Measurements from ENCODE around the gene LHX1. TPM values are rescaled to one million over a fixed set of nuclear protein-coding genes. Genes with fewer than 3 reads are reported as not detected.

Gene LHX1
- total and polyA plus RNA-seq, 2 donors (not counting 1 experiment from before 2014, with no cell fraction given) = not detected

DNA sequence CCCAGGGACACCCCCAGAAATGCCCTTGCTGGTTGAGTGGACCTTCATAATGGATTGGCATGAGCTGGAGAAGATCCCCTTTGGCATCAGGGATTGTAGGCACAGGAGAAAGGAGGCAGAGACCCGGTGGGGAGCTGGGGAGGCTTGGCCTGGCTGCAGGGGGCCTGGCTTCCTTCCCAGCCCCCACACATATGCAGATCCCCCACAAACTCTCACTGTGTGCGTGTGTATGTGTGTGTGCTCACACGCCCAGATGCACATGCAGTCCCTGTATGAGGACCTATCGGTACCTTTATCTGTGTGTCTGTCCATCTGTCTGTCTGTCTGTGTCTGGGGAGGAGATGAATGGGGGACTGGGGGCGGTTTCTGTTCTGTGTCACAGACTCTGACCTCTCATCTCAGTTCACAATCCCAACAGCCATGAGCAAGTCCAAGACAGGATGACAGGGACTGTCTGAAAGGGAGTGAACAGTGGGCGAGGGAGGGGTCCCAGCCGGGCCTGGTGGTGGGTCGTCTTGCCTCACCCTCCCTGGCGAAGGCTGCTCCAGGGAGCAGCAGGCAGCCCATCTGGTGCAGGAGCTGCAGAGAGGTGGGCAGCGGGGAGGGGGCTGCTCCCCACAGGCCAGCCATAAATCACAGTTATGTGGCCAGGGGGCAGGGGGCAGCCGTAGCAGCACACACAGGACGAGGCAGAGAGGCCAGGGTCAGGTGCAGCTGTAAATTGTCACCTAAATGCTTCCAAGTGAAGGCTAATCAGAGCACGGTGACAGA lies 46.7 kb upstream of the LHX1 start:
- TF ChIP-seq EZH2 (IDR thresholded peaks at IDR 0.05; ENCODE audit: low read length, missing control alignments) = no peak
- TF ChIP-seq CTCF (conservative IDR thresholded peaks at IDR 0.05 in 1 of 2, IDR thresholded peaks at IDR 0.05 in 1 of 2; ENCODE audit: low read depth in 1 of 2, low read length in 2 of 2) = no peak
- DNase-seq (ENCODE audit: low read depth in 2 of 2) = no peak
- H3K4me3 ChIP-seq (replicated peaks in 1 of 4; ENCODE audit: control extremely low read depth in 1 of 4, insufficient read depth in 1 of 4, low read depth in 3 of 4, low read length in 4 of 4) = no peak overlapping the region

DNA sequence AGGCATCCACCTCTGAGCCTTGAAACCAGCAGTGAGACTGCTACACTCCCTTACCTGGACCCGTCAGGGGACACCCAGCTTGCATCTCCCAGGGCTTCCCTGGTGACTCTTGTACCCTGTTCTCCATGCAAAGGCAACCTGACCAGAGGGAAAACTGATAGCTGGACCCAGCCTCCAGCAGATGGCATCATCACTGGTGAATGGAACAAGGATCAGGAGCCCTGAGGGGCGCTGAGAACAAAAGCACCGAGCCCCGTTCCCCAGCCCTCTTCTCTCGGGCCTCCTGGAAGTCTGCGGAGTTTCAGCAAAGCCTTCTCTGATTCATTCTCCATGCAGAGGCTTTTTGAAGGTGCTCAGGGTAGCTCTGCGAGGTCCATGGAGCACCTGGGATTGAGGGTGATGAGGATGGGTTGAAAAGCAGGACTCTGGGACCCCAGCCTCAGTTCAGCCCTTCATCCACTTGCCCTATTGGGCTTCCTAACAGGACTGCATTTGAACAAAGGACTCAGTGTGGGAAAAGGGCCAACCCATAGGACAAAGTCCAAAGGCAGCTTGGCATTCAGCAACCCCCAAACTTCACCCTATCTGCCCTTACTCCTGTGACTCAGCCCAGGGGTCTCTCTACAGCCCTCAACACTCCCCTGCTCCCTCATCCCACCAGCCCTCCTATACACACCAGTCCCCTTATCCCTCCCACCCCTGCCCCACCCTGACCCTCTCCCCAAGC lies 45.0 kb upstream of the LHX1 start:
- Histone ChIP-seq H3K27me3 (ENCODE audit: control insufficient read depth, insufficient read depth, low read length) (peaks cover 15% of the 10 kb centered on the region), H2AFZ (ENCODE audit: low read length) (no peak overlapping the region), H3K9me3 (ENCODE audit: control insufficient read depth, insufficient read depth, low read depth, low read length) (no peaks in the 10 kb centered on the region), H3K9ac (ENCODE audit: insufficient read depth, low read length) (no peak overlapping the region), H3K27ac (ENCODE audit: insufficient read depth, low read length) (no peak overlapping the region), H3K4me1 (ENCODE audit: control insufficient read depth, extremely low read depth, insufficient read depth, low read length) (no peaks in the 10 kb centered on the region), H3K4me2 (ENCODE audit: extremely low read depth, insufficient read depth, low read length) (no peak overlapping the region), H3K36me3 (ENCODE audit: control insufficient read depth, insufficient read depth, low read length) (no peaks in the 10 kb centered on the region), H3K79me2 (ENCODE audit: control insufficient read depth, insufficient read depth, low read length) (no peaks in the 10 kb centered on the region), H3K4me3 (replicated peaks in 1 of 4; ENCODE audit: control extremely low read depth in 1 of 4, insufficient read depth in 1 of 4, low read depth in 3 of 4, low read length in 4 of 4) (no peak overlapping the region), H4K20me1 (ENCODE audit: control insufficient read depth, extremely low read depth, insufficient read depth, low read length) (no peaks in the 10 kb centered on the region)
- no peak for TF ChIP-seq CTCF (conservative IDR thresholded peaks at IDR 0.05 in 1 of 2, IDR thresholded peaks at IDR 0.05 in 1 of 2; ENCODE audit: low read depth in 1 of 2, low read length in 2 of 2)
- TF ChIP-seq EZH2 (IDR thresholded peaks at IDR 0.05; ENCODE audit: low read length, missing control alignments) = no peak
- DNase-seq (ENCODE audit: low read depth in 2 of 2) = no peak

More for the DNA sequence above, 46.7 kb upstream of the LHX1 start:
- Histone ChIP-seq H2AFZ (ENCODE audit: low read length) (no peak overlapping the region), H3K27ac (ENCODE audit: insufficient read depth, low read length) (no peak overlapping the region), H3K4me1 (ENCODE audit: control insufficient read depth, extremely low read depth, insufficient read depth, low read length) (no peaks in the 10 kb centered on the region), H3K4me2 (ENCODE audit: extremely low read depth, insufficient read depth, low read length) (no peak overlapping the region), H3K79me2 (ENCODE audit: control insufficient read depth, insufficient read depth, low read length) (no peaks in the 10 kb centered on the region), H3K36me3 (ENCODE audit: control insufficient read depth, insufficient read depth, low read length) (no peaks in the 10 kb centered on the region), H3K27me3 (ENCODE audit: control insufficient read depth, insufficient read depth, low read length) (peaks cover 19% of the 10 kb centered on the region), H4K20me1 (ENCODE audit: control insufficient read depth, extremely low read depth, insufficient read depth, low read length) (no peaks in the 10 kb centered on the region), H3K9ac (ENCODE audit: insufficient read depth, low read length) (no peak overlapping the region), H3K9me3 (ENCODE audit: control insufficient read depth, insufficient read depth, low read depth, low read length) (no peaks in the 10 kb centered on the region)

DNA sequence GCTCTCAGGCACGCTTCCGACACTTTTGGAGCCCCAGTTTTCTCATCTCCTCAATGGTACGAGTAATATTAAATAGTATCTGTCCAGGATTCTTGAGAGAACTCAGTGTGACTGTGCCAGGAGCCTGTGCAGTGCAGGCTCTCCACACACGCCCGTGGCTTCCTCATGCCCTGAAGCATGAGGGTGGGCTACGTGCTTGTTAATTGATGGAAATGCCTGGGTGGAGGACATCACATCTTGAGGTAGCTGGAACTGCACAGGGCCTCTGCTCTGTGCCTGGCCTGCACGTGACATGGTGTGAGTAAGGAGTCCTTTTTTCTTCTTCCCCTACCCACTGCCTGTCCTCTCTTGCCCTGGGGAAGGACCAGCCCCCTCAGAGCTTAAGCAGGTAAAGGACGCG lies 43.1 kb upstream of the LHX1 start:
- Histone ChIP-seq H2AFZ (ENCODE audit: low read length) (no peak overlapping the region), H3K9ac (ENCODE audit: insufficient read depth, low read length) (no peak overlapping the region), H3K4me2 (ENCODE audit: extremely low read depth, insufficient read depth, low read length) (no peak overlapping the region), H3K27me3 (ENCODE audit: control insufficient read depth, insufficient read depth, low read length) (peaks cover 4% of the 10 kb centered on the region), H4K20me1 (ENCODE audit: control insufficient read depth, extremely low read depth, insufficient read depth, low read length) (no peaks in the 10 kb centered on the region), H3K27ac (ENCODE audit: insufficient read depth, low read length) (no peak overlapping the region), H3K4me3 (replicated peaks in 1 of 4; ENCODE audit: control extremely low read depth in 1 of 4, insufficient read depth in 1 of 4, low read depth in 3 of 4, low read length in 4 of 4) (no peak overlapping the region), H3K79me2 (ENCODE audit: control insufficient read depth, insufficient read depth, low read length) (no peaks in the 10 kb centered on the region), H3K36me3 (ENCODE audit: control insufficient read depth, insufficient read depth, low read length) (no peaks in the 10 kb centered on the region), H3K9me3 (ENCODE audit: control insufficient read depth, insufficient read depth, low read depth, low read length) (no peaks in the 10 kb centered on the region), H3K4me1 (ENCODE audit: control insufficient read depth, extremely low read depth, insufficient read depth, low read length) (no peaks in the 10 kb centered on the region)
- no peak for TF ChIP-seq CTCF (conservative IDR thresholded peaks at IDR 0.05 in 1 of 2, IDR thresholded peaks at IDR 0.05 in 1 of 2; ENCODE audit: low read depth in 1 of 2, low read length in 2 of 2)
- TF ChIP-seq EZH2 (IDR thresholded peaks at IDR 0.05; ENCODE audit: low read length, missing control alignments) = no peak
- DNase-seq (ENCODE audit: low read depth in 2 of 2) = no peak

Data from fibroblast of lung (primary cell).